H1 (cell line): ENCODE measurements around the gene DPH1. TPM values are rescaled to one million over a fixed set of nuclear protein-coding genes. Genes with fewer than 3 reads are reported as not detected.

Experiments used
- CHD7 ChIP-seq: fragments of 300-600 bp; sonication (generic); IDR thresholded peaks from 2 replicates; pipeline ENCODE4 v1.7.1; 2012; ENCODE audit warnings: low read length, moderate library complexity, mild to moderate bottlenecking, inconsistent platforms; ENCODE audit not compliant: insufficient replicate concordance
- MAFK ChIP-seq: IDR thresholded peaks from 2 replicates; pipeline ENCODE4 v1.6.1; 2012; ENCODE audit warnings: low read depth, mild to moderate bottlenecking, improper control_type of control experiment, low read length
- polyA plus RNA-seq, 7 experiments: library from polyadenylated mRNA; depleted of rRNA in 3 of 7; stranded (reverse) in 5 of 7; unstranded in 2 of 7; fragments of >200 nt in 5 of 7; fragments of 200-250 nt in 2 of 7; gene quantifications; 1 replicate in 5 of 7; 2 replicates in 1 of 7; 4 replicates in 1 of 7; pipeline versions ENCODE4 v1.2.1 to v1.2.3, GENCODE V29; 2011 to 2013; ENCODE audit warnings: missing spikeins in 2 of 7, mixed read lengths in 2 of 7
- total RNA-seq: library from RNA; stranded (reverse); fragmentation: NEBNext Ultra II Directional; extraction: Animal tissue kit (Norgen Biotek cat#: 25700); gene quantifications from 2 replicates; pipeline ENCODE4 v1.2.1, GENCODE V29; 2021

Gene DPH1
- total and polyA plus RNA-seq, 2 of the 8 experiments (the other 6 are each of a cell fraction or from before 2014, with no cell fraction given) = 24.9 to 30.0 TPM

GRCh38 chr17:2042933-2043332 lies 13.0 kb downstream of the DPH1 start (continued):
- TF ChIP-seq CHD7 = no peak
- TF ChIP-seq MAFK = no peak
